OCI-M1 (cell line): ENCODE measurements around the gene IKBKG.
A peak's percentile ranks its signal among the peaks of the same experiment; 100 is the strongest.
"Not testable (repeated sequence)": the region's sequence is repeated elsewhere in the genome, so short reads cannot be mapped to it uniquely, and the experiment has no call there.

Experiments
- DNase-seq: peaks from one replicate; lab custom pipeline; 2025; lab: John Stamatoyannopoulos, UW

The IKBKG gene

GRCh38 chrX:154558896-154559295 lies 11.5 kb downstream of the IKBKG start:
- DNase-seq = not testable (repeated sequence)

- not testable (repeated sequence) for DNase-seq
Observed at GRCh38 chrX:154560326-154560725, 12.9 kb downstream of the IKBKG start.

GRCh38 chrX:154562295-154562694 lies 14.9 kb downstream of the IKBKG start:
- not testable (repeated sequence) for DNase-seq

GRCh38 chrX:154570361-154570760 lies 22.9 kb downstream of the IKBKG start:
- not testable (repeated sequence) for DNase-seq

- not testable (repeated sequence) for DNase-seq
Observed at GRCh38 chrX:154573061-154573460, 25.6 kb downstream of the IKBKG start.

- not testable (repeated sequence) for DNase-seq
Observed at GRCh38 chrX:154575076-154575475, 27.7 kb downstream of the IKBKG start.

GRCh38 chrX:154582994-154583393 lies 35.6 kb downstream of the IKBKG start:
- not testable (repeated sequence) for DNase-seq

GRCh38 chrX:154584585-154585183 lies 37.3 kb downstream of the IKBKG start, which contains the start of gene CTAG1A:
CTAG1A (plus strand) TSS chrX:154585133; CDS start chrX:154585207, 74 bp downstream.
- DNase-seq = not testable (repeated sequence)

GRCh38 chrX:154590415-154590814 lies 43.0 kb downstream of the IKBKG start:
- not testable (repeated sequence) for DNase-seq

- no peak for DNase-seq
Observed at GRCh38 chrX:154592505-154592904, 45.1 kb downstream of the IKBKG start.

GRCh38 chrX:154593201-154593600 lies 45.8 kb downstream of the IKBKG start:
- no peak for DNase-seq

GRCh38 chrX:154594491-154594890 lies 47.1 kb downstream of the IKBKG start:
- no peak for DNase-seq

- no peak for DNase-seq
Observed at GRCh38 chrX:154595559-154596249, 48.3 kb downstream of the IKBKG start.

- peak; percentile 1 for DNase-seq
Observed at GRCh38 chrX:154596290-154596929, 49.0 kb downstream of the IKBKG start.

- DNase-seq = no peak
Observed at GRCh38 chrX:154597221-154597620, 49.8 kb downstream of the IKBKG start.

- DNase-seq = no peak
Observed at GRCh38 chrX:154598656-154599055, 51.2 kb downstream of the IKBKG start.

GRCh38 chrX:154599531-154599930 lies 52.1 kb downstream of the IKBKG start:
- no peak for DNase-seq

- DNase-seq = no peak
Observed at GRCh38 chrX:154600759-154601374, 53.4 kb downstream of the IKBKG start.

GRCh38 chrX:154602226-154602625 lies 54.8 kb downstream of the IKBKG start:
- no peak for DNase-seq

- no peak for DNase-seq
Observed at GRCh38 chrX:154602766-154603437, 55.5 kb downstream of the IKBKG start.

GRCh38 chrX:154603438-154604430 lies 56.3 kb downstream of the IKBKG start:
- DNase-seq = no peak
